OCI-LY7 (cell line): ENCODE results near the gene TMEM161A. TPM values are rescaled to one million over a fixed set of nuclear protein-coding genes. Genes with fewer than 3 reads are reported as not detected.
"Not testable (repeated sequence)": the region's sequence is repeated elsewhere in the genome, so short reads cannot be mapped to it uniquely, and the experiment has no call there.

Experiments used
- BruUV-seq: library from RNA; stranded (reverse); fragments of 400-500 nt; replicated peaks from 2 replicates; lab custom pipeline; 2021; lab: Mats Ljungman, UMichigan
- CTCF ChIA-PET: fragments of 300-600 bp; sonication (Branson Sonifier 250); formaldehyde crosslinking; loops from one replicate; lab custom pipeline; 2022; ENCODE audit warnings: antibody characterized with exemption; ENCODE audit not compliant: unreplicated experiment; lab: Charles Lee
- POLR2A ChIA-PET: fragments of 300-600 bp; sonication (Branson Sonifier 250); formaldehyde crosslinking; loops from one replicate; lab custom pipeline; 2022; ENCODE audit warnings: antibody characterized with exemption; lab: Charles Lee
- DNase-seq: peaks from one replicate; pipeline ENCODE4 v3.0.0-alpha.2; 2015; ENCODE audit warnings: low spot score
- H2AFZ ChIP-seq: fragments of 200-600 bp; sonication (generic), shearing (Covaris generic); 2 replicates; pipeline ENCODE4 v1.6.1; 2014; ENCODE audit warnings: mild to moderate bottlenecking, antibody characterized with exemption, low read length, moderate library complexity
- H3K27ac ChIP-seq: fragments of 200-600 bp; sonication (generic); 2 replicates; pipeline ENCODE4 v1.5.1; 2014; ENCODE audit warnings: mixed run types, low read depth, mild to moderate bottlenecking, moderate library complexity, low read length, inconsistent platforms; ENCODE audit not compliant: poor library complexity, severe bottlenecking
- H3K36me3 ChIP-seq: fragments of 200-600 bp; sonication (generic); 2 replicates; pipeline ENCODE4 v1.6.1; 2014; ENCODE audit warnings: mild to moderate bottlenecking, antibody characterized with exemption, low read length, moderate library complexity, mixed read lengths; ENCODE audit not compliant: insufficient read depth
- H3K4me1 ChIP-seq: fragments of 200-600 bp; sonication (generic); 2 replicates; pipeline ENCODE4 v1.5.1; 2014; ENCODE audit warnings: mild to moderate bottlenecking, low read length; ENCODE audit not compliant: insufficient read depth, poor library complexity, severe bottlenecking
- H3K4me2 ChIP-seq: fragments of 200-600 bp; sonication (generic); 2 replicates; pipeline ENCODE4 v1.6.1; 2014; ENCODE audit warnings: mild to moderate bottlenecking, low read length
- H3K4me3 ChIP-seq: fragments of 200-600 bp; sonication (generic); 2 replicates; pipeline ENCODE4 v1.5.1; 2014; ENCODE audit warnings: mild to moderate bottlenecking, low read depth, low read length; ENCODE audit not compliant: poor library complexity, severe bottlenecking
- H3K79me2 ChIP-seq: fragments of 200-600 bp; sonication (generic); 2 replicates; pipeline ENCODE4 v1.6.1; 2016; ENCODE audit warnings: low read depth, mild to moderate bottlenecking, low read length, moderate library complexity, mixed read lengths; ENCODE audit not compliant: insufficient read depth
- H3K9me2 ChIP-seq: fragments of 200-600 bp; sonication (generic); 2 replicates; pipeline ENCODE4 v1.6.1; 2016; ENCODE audit warnings: mild to moderate bottlenecking, low read length, mixed read lengths; ENCODE audit not compliant: insufficient read depth
- H3K9me3 ChIP-seq: fragments of 200-600 bp; sonication (generic); 2 replicates; pipeline ENCODE4 v1.6.1; 2014; ENCODE audit warnings: mild to moderate bottlenecking, mixed run types, low read length, mixed read lengths
- H4K20me1 ChIP-seq: fragments of 200-600 bp; sonication (generic); 2 replicates; pipeline ENCODE4 v1.6.1; 2014; ENCODE audit warnings: mild to moderate bottlenecking, antibody characterized with exemption, low read length, moderate library complexity, mixed read lengths; ENCODE audit not compliant: insufficient read depth
- CTCF ChIP-seq: fragments of 200-600 bp; sonication (generic); conservative IDR thresholded peaks from 2 replicates; pipeline ENCODE4 v1.5.1; 2014; ENCODE audit warnings: mild to moderate bottlenecking, antibody characterized with exemption, low read length, moderate library complexity, mixed read lengths
- EZH2phosphoT487 ChIP-seq: fragments of 200-600 bp; sonication (generic); IDR thresholded peaks from 2 replicates; pipeline ENCODE4 v1.6.1; 2018; ENCODE audit warnings: low read depth, borderline replicate concordance, mild to moderate bottlenecking, mixed run types, antibody characterized with exemption, low read length, moderate library complexity, mixed read lengths
- intact Hi-C: fragments of 100-400 bp; cut with micrococcal nuclease; formaldehyde crosslinking; loops from one replicate; pipeline ENCODE4 v1.10.0; 2022; ENCODE audit not compliant: unreplicated experiment
- total RNA-seq, 2 experiments: library from RNA; depleted of rRNA in 1 of 2; stranded (reverse); fragments of >200 nt in 1 of 2; shearing (Covaris generic) in 1 of 2; gene quantifications; 2 replicates each; pipeline ENCODE4 v1.2.3, GENCODE V29; 2014 to 2022

TMEM161A gene
- total RNA-seq, 2 experiments from 2014 or later = 31.2 to 40.5 TPM

GRCh38 chr19:19152668-19153384, 14.5 kb upstream of the TMEM161A start:
- TF ChIP-seq EZH2phosphoT487 (no peak), CTCF (no peak)
- Histone ChIP-seq H3K79me2 (peaks cover 48% of the 10 kb centered on the region), H2AFZ (no peak overlapping the region), H4K20me1 (no peaks in the 10 kb centered on the region), H3K4me3 (no peak overlapping the region), H3K4me1 (peaks cover 75% of the 10 kb centered on the region), H3K36me3 (peaks cover 81% of the 10 kb centered on the region), H3K9me2 (no peaks in the 10 kb centered on the region), H3K4me2 (peak overlapping the region; percentile 50), H3K27ac (peak overlapping the region; percentile 98), H3K9me3 (no peaks in the 10 kb centered on the region)
- intact Hi-C loops = no loop called here
- ChIA-PET POLR2A (interaction anchor here (0.6 to 1.3 kb wide), 2 partner anchors 20 to 22 kb away, joined by 4 to 6 read pairs; no protein-coding TSS in a partner anchor), CTCF (interaction anchor here (0.6 kb wide), 1 partner anchor 22 kb away, joined by 3 read pairs; no protein-coding TSS in a partner anchor)
- no peak for DNase-seq
- no TSS peak for BruUV-seq

DNA sequence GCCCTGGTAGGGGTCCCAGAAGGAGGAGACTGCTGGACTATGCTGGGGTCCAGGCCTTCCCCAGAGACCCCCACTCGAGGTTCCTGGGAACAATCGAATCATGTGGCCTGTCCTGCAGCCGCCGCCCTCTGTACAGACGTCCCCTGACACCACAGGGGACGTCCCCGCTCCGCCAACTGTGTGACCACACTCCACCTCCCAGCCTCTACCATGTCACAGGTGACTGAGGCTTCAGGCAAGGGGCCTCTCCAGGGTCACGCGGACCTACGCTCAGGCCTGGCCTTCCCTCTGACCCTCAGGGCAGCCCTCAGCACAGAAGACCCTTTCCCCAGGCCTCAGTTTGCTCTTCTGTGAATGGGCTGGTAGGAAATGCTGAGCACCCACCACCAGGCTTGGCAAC, 13.1 kb upstream of the TMEM161A start:
- Histone ChIP-seq H3K36me3 (peaks cover 85% of the 10 kb centered on the region), H4K20me1 (no peaks in the 10 kb centered on the region), H3K9me3 (no peaks in the 10 kb centered on the region), H3K27ac (peak overlapping the region; percentile 98), H3K4me1 (peaks cover 75% of the 10 kb centered on the region), H3K79me2 (peaks cover 38% of the 10 kb centered on the region), H2AFZ (no peak overlapping the region), H3K4me2 (peak overlapping the region; percentile 10; the same call in 1 of the 2 replicates), H3K9me2 (no peaks in the 10 kb centered on the region), H3K4me3 (no peak overlapping the region)
- intact Hi-C loops = no loop called here
- TF ChIP-seq CTCF (no peak), EZH2phosphoT487 (no peak)
- ChIA-PET POLR2A (no interaction called here), CTCF (no interaction called here)
- no peak for DNase-seq
- BruUV-seq = no TSS peak

- ChIA-PET CTCF (no interaction called here), POLR2A (interaction anchor here (0.9 to 1.2 kb wide), 3 partner anchors 12 to 119 kb away, joined by 3 to 4 read pairs (median 3); no protein-coding TSS in a partner anchor)
- Histone ChIP-seq H3K27ac (peak overlapping the region; percentile 41), H3K4me1 (peaks cover 76% of the 10 kb centered on the region), H3K4me2 (no peak overlapping the region), H2AFZ (no peak overlapping the region), H3K36me3 (peaks cover 88% of the 10 kb centered on the region), H3K9me3 (no peaks in the 10 kb centered on the region), H3K9me2 (no peaks in the 10 kb centered on the region), H3K4me3 (no peak overlapping the region), H3K79me2 (peaks cover 22% of the 10 kb centered on the region), H4K20me1 (no peaks in the 10 kb centered on the region)
- no peak for DNase-seq
- TF ChIP-seq EZH2phosphoT487 = no peak
- no peak for TF ChIP-seq CTCF
- intact Hi-C loops = no loop called here
- BruUV-seq = no TSS peak
Measured at GRCh38 chr19:19149435-19149834, 11.2 kb upstream of the TMEM161A start.

DNA sequence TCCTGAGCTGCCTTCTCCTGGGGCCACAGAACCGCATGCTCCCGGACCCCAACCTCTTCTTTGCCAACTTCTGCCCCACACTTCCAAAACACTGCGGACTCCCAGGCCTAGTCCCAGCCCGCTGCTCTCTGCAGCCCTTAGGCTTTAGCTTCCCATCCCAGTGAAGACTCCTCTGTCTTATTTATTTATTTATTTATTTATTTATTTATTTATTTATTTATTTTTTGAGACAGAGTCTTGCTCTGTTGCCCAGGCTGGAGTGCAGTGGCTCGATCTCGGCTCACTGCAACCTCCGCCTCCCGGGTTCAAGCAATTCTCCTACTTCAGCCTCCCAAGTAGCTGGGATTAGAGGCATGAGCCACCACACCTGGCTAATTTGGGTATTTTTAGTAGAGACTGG, 10.2 kb upstream of the TMEM161A start:
- peaks cover 13% of the 10 kb centered on the region; the same call in 1 of the 2 replicates for H3K79me2 ChIP-seq
- H3K36me3 ChIP-seq = peaks cover 89% of the 10 kb centered on the region
- BruUV-seq, DNase-seq, H3K4me2 ChIP-seq, H2AFZ ChIP-seq, H3K27ac ChIP-seq, H3K9me3 ChIP-seq, intact Hi-C loops, H4K20me1 ChIP-seq, H3K9me2 ChIP-seq, H3K4me3 ChIP-seq, CTCF ChIA-PET: not testable (repeated sequence)
- POLR2A ChIA-PET = interaction anchor here (1.0 to 1.8 kb wide), 4 partner anchors 12 to 26 kb away, joined by 3 to 5 read pairs (median 4); no protein-coding TSS in a partner anchor
- H3K4me1 ChIP-seq = peaks cover 76% of the 10 kb centered on the region
